OCI-LY1 (cell line): Measurements from ENCODE around the gene EXD2.

ENCODE experiments used
- H2AFZ ChIP-seq: fragments of 200-600 bp; sonication (generic), shearing (Covaris generic); 2 replicates; pipeline ENCODE4 v1.6.0; 2014; ENCODE audit warnings: antibody characterized with exemption, mild to moderate bottlenecking, low read length
- H3F3A ChIP-seq: fragments of 200-600 bp; sonication (generic), shearing (Covaris generic); 2 replicates; pipeline ENCODE4 v1.6.0; 2014; ENCODE audit warnings: mild to moderate bottlenecking, antibody characterized with exemption, low read length, moderate library complexity; ENCODE audit not compliant: insufficient read depth
- H3K27ac ChIP-seq: fragments of 200-600 bp; sonication (generic); 2 replicates; pipeline ENCODE4 v1.5.1; 2014; ENCODE audit warnings: low read length, mixed run types, mild to moderate bottlenecking, low read depth; ENCODE audit not compliant: poor library complexity, severe bottlenecking
- H3K27me3 ChIP-seq: fragments of 200-600 bp; sonication (generic); 2 replicates; pipeline ENCODE4 v1.6.0; 2014; ENCODE audit warnings: antibody characterized with exemption, mild to moderate bottlenecking, low read length, moderate library complexity; ENCODE audit not compliant: insufficient read depth
- H3K36me3 ChIP-seq: fragments of 200-600 bp; sonication (generic); 2 replicates; pipeline ENCODE4 v1.6.1; 2014; ENCODE audit warnings: mild to moderate bottlenecking, antibody characterized with exemption, low read length, moderate library complexity, mixed read lengths; ENCODE audit not compliant: insufficient read depth
- H3K4me1 ChIP-seq: fragments of 200-600 bp; sonication (generic); 2 replicates; pipeline ENCODE4 v1.5.1; 2014; ENCODE audit warnings: mild to moderate bottlenecking, low read length, moderate library complexity; ENCODE audit not compliant: insufficient read depth, severe bottlenecking
- H3K4me2 ChIP-seq: fragments of 200-600 bp; sonication (generic), shearing (Covaris generic); 2 replicates; pipeline ENCODE4 v1.6.1; 2014; ENCODE audit warnings: low read length
- H3K4me3 ChIP-seq: fragments of 200-600 bp; sonication (generic); 2 replicates; pipeline ENCODE4 v1.5.1; 2014; ENCODE audit warnings: low read length, low read depth, mild to moderate bottlenecking, mixed read lengths; ENCODE audit not compliant: poor library complexity, severe bottlenecking
- H3K79me2 ChIP-seq: fragments of 200-600 bp; shearing (Covaris generic); 2 replicates; pipeline ENCODE4 v1.6.1; 2016; ENCODE audit warnings: mixed run types, low read length, mixed read lengths; ENCODE audit not compliant: insufficient read depth
- H3K9ac ChIP-seq: fragments of 200-600 bp; sonication (generic), shearing (Covaris generic); 2 replicates; pipeline ENCODE4 v1.6.1; 2014; ENCODE audit warnings: mild to moderate bottlenecking, low read length, mixed read lengths
- H3K9me2 ChIP-seq: fragments of 200-600 bp; sonication (generic), shearing (Covaris generic); 2 replicates; pipeline ENCODE4 v1.6.1; 2014; ENCODE audit warnings: low read depth, mild to moderate bottlenecking, low read length, mixed read lengths
- H3K9me3 ChIP-seq: fragments of 200-600 bp; shearing (Covaris generic); 2 replicates; pipeline ENCODE4 v1.6.1; 2014; ENCODE audit warnings: low read length, mixed read lengths
- H4K20me1 ChIP-seq: fragments of 200-600 bp; sonication (generic), shearing (Covaris generic); 2 replicates; pipeline ENCODE4 v1.6.0; 2016; ENCODE audit warnings: mild to moderate bottlenecking, low read length; ENCODE audit not compliant: insufficient read depth
- CTCF ChIP-seq: fragments of 200-600 bp; sonication (generic), shearing (Covaris generic); IDR thresholded peaks from 2 replicates; pipeline ENCODE4 v1.5.1; 2017; ENCODE audit warnings: mild to moderate bottlenecking, antibody characterized with exemption, low read length, moderate library complexity, mixed read lengths
- EZH2 ChIP-seq: fragments of 200-600 bp; sonication (generic), shearing (Covaris generic); IDR thresholded peaks from 2 replicates; pipeline ENCODE4 v1.8.0; 2017; ENCODE audit warnings: borderline replicate concordance, mixed run types, mild to moderate bottlenecking, antibody characterized with exemption, low read length, moderate library complexity, mixed read lengths

The EXD2 gene

GRCh38 chr14:69282448-69282847, 91.2 kb downstream of the EXD2 start:
- Histone ChIP-seq H2AFZ (no peak overlapping the region), H3K4me2 (no peak overlapping the region), H3K27ac (no peak overlapping the region), H3K4me1 (no peaks in the 10 kb centered on the region), H3K9me3 (no peaks in the 10 kb centered on the region), H4K20me1 (no peaks in the 10 kb centered on the region), H3K79me2 (no peaks in the 10 kb centered on the region), H3K9ac (no peak overlapping the region), H3K27me3 (no peaks in the 10 kb centered on the region), H3K9me2 (no peaks in the 10 kb centered on the region), H3F3A (no peaks in the 10 kb centered on the region), H3K36me3 (no peaks in the 10 kb centered on the region), H3K4me3 (no peak overlapping the region)
- TF ChIP-seq CTCF (no peak), EZH2 (no peak)

- no peaks in the 10 kb centered on the region for H3K9me3 ChIP-seq
- no peak for TF ChIP-seq EZH2
- TF ChIP-seq CTCF: no peak
- no peak overlapping the region for H2AFZ ChIP-seq
- H3K79me2 ChIP-seq: no peaks in the 10 kb centered on the region
- no peaks in the 10 kb centered on the region for H3K27me3 ChIP-seq
- no peaks in the 10 kb centered on the region for H3F3A ChIP-seq
- no peaks in the 10 kb centered on the region for H4K20me1 ChIP-seq
- no peak overlapping the region for H3K4me3 ChIP-seq
- no peak overlapping the region for H3K27ac ChIP-seq
- no peaks in the 10 kb centered on the region for H3K36me3 ChIP-seq
- H3K9ac ChIP-seq: no peak overlapping the region
- H3K4me1 ChIP-seq: no peaks in the 10 kb centered on the region
- H3K9me2 ChIP-seq: no peaks in the 10 kb centered on the region
- H3K4me2 ChIP-seq: no peak overlapping the region
Measured at GRCh38 chr14:69284170-69284569, 92.9 kb downstream of the EXD2 start.

GRCh38 chr14:69285661-69286255, 94.5 kb downstream of the EXD2 start:
- Histone ChIP-seq H3K79me2 (no peaks in the 10 kb centered on the region), H3K27ac (no peak overlapping the region), H3F3A (no peaks in the 10 kb centered on the region), H3K9ac (no peak overlapping the region), H2AFZ (no peak overlapping the region), H3K4me1 (no peaks in the 10 kb centered on the region), H3K4me2 (no peak overlapping the region), H3K36me3 (no peaks in the 10 kb centered on the region), H3K9me3 (no peaks in the 10 kb centered on the region), H3K9me2 (no peaks in the 10 kb centered on the region), H3K4me3 (no peak overlapping the region), H3K27me3 (no peaks in the 10 kb centered on the region), H4K20me1 (no peaks in the 10 kb centered on the region)
- no peak for TF ChIP-seq CTCF
- no peak for TF ChIP-seq EZH2
